ENCODE measurements around the gene GLI3. TPM values are rescaled to one million over a fixed set of nuclear protein-coding genes. Genes with fewer than 3 reads are reported as not detected.

Gene GLI3
- total RNA-seq, 1 donor from 2014 or later, result 126 TPM

- DNase-seq (ENCODE audit: low spot score in 2 of 2, unreplicated experiment in 2 of 2), result no peak
- Mint-ChIP-seq H3K27me3 (ENCODE audit: low read depth) (no peaks in the 10 kb centered on the region), H3K4me1 (peaks cover 55% of the 10 kb centered on the region), H3K27ac (peak overlapping the region; percentile 91), H3K36me3 (peaks cover 20% of the 10 kb centered on the region), H3K9me3 (no peaks in the 10 kb centered on the region), H3K4me3 (no peak overlapping the region)
- no peak for TF ChIP-seq CTCF (IDR thresholded peaks at IDR 0.05; ENCODE audit: unreplicated experiment)
Observed at GRCh38 chr7:42219447-42219846, 17.6 kb downstream of the GLI3 start.

- Mint-ChIP-seq H3K27ac (peak overlapping the region; percentile 91), H3K36me3 (peaks cover 23% of the 10 kb centered on the region), H3K4me3 (no peak overlapping the region), H3K27me3 (ENCODE audit: low read depth) (no peaks in the 10 kb centered on the region), H3K9me3 (no peaks in the 10 kb centered on the region), H3K4me1 (peaks cover 51% of the 10 kb centered on the region)
- no peak for TF ChIP-seq CTCF (IDR thresholded peaks at IDR 0.05; ENCODE audit: unreplicated experiment)
- no peak for DNase-seq (ENCODE audit: low spot score in 2 of 2, unreplicated experiment in 2 of 2)
Observed at GRCh38 chr7:42218248-42218647, 18.8 kb downstream of the GLI3 start.

GRCh38 chr7:42217548-42217947 is 19.5 kb downstream of the GLI3 start:
- H3K36me3 Mint-ChIP-seq, result peaks cover 25% of the 10 kb centered on the region
- no peak overlapping the region for H3K4me3 Mint-ChIP-seq
- no peaks in the 10 kb centered on the region for H3K9me3 Mint-ChIP-seq
- no peak for DNase-seq (ENCODE audit: low spot score in 2 of 2, unreplicated experiment in 2 of 2)
- no peaks in the 10 kb centered on the region for H3K27me3 Mint-ChIP-seq (ENCODE audit: low read depth)
- TF ChIP-seq CTCF (IDR thresholded peaks at IDR 0.05; ENCODE audit: unreplicated experiment), result no peak
- no peak overlapping the region for H3K27ac Mint-ChIP-seq
- H3K4me1 Mint-ChIP-seq, result peaks cover 47% of the 10 kb centered on the region

GRCh38 chr7:42217053-42217452 is 20.0 kb downstream of the GLI3 start:
- peaks cover 27% of the 10 kb centered on the region for H3K36me3 Mint-ChIP-seq
- no peak for TF ChIP-seq CTCF (IDR thresholded peaks at IDR 0.05; ENCODE audit: unreplicated experiment)
- peaks cover 44% of the 10 kb centered on the region for H3K4me1 Mint-ChIP-seq
- DNase-seq (ENCODE audit: low spot score in 2 of 2, unreplicated experiment in 2 of 2), result no peak
- no peak overlapping the region for H3K4me3 Mint-ChIP-seq
- no peaks in the 10 kb centered on the region for H3K27me3 Mint-ChIP-seq (ENCODE audit: low read depth)
- H3K27ac Mint-ChIP-seq, result no peak overlapping the region
- no peaks in the 10 kb centered on the region for H3K9me3 Mint-ChIP-seq

GRCh38 chr7:42214060-42214679 is 22.8 kb downstream of the GLI3 start:
- TF ChIP-seq CTCF (IDR thresholded peaks at IDR 0.05; ENCODE audit: unreplicated experiment), result no peak

GRCh38 chr7:42213093-42213492 is 23.9 kb downstream of the GLI3 start:
- Mint-ChIP-seq H3K27me3 (ENCODE audit: low read depth) (no peaks in the 10 kb centered on the region), H3K9me3 (no peaks in the 10 kb centered on the region)

More at GRCh38 chr7:42214060-42214679, 22.8 kb downstream of the GLI3 start:
- Mint-ChIP-seq H3K4me1 (peaks cover 37% of the 10 kb centered on the region), H3K9me3 (no peaks in the 10 kb centered on the region), H3K27ac (peak overlapping the region; percentile 65), H3K36me3 (peaks cover 20% of the 10 kb centered on the region), H3K4me3 (no peak overlapping the region), H3K27me3 (ENCODE audit: low read depth) (no peaks in the 10 kb centered on the region)
- DNase-seq (ENCODE audit: low spot score in 2 of 2, unreplicated experiment in 2 of 2), result no peak

More at GRCh38 chr7:42213093-42213492, 23.9 kb downstream of the GLI3 start:
- no peak for TF ChIP-seq CTCF (IDR thresholded peaks at IDR 0.05; ENCODE audit: unreplicated experiment)
- no peak for DNase-seq (ENCODE audit: low spot score in 2 of 2, unreplicated experiment in 2 of 2)
- Mint-ChIP-seq H3K36me3 (peaks cover 21% of the 10 kb centered on the region), H3K4me1 (peaks cover 26% of the 10 kb centered on the region), H3K4me3 (no peak overlapping the region), H3K27ac (no peak overlapping the region)

Data from mesothelial cell of epicardium (in vitro differentiated cells).